H1 (cell line): ENCODE measurements around the gene TCL1A. TPM values are rescaled to one million over a fixed set of nuclear protein-coding genes. Genes with fewer than 3 reads are reported as not detected.

Experiments
- CTCF ChIA-PET: fragments of 300-600 bp; sonication (Branson Sonifier 250); formaldehyde crosslinking; loops from one replicate; lab custom pipeline; 2021; ENCODE audit not compliant: partially characterized antibody; lab: Charles Lee
- POLR2A ChIA-PET: fragments of 300-600 bp; sonication (Branson Sonifier 250); formaldehyde crosslinking; loops from one replicate; lab custom pipeline; 2021; ENCODE audit warnings: inconsistent platforms; ENCODE audit not compliant: partially characterized antibody; lab: Charles Lee
- DNase-seq, 2 experiments: peaks; one replicate each; pipeline versions ENCODE4 v3.0.0 to v3.0.0-alpha.2; 2010 to 2022; ENCODE audit warnings: low spot score in 2 of 2, low read depth in 1 of 2, mixed read lengths in 1 of 2
- FAIRE-seq: peaks from 2 replicates; lab custom pipeline; 2011; peaks lifted over from hg19 to GRCh38; lab: Jason Lieb, UNC
- H2AFZ ChIP-seq: 2 replicates; pipeline ENCODE4 v1.8.1; 2012; ENCODE audit warnings: low read length, inconsistent platforms
- H2AK5ac ChIP-seq: 2 replicates; pipeline ENCODE4 v1.6.1; 2013; ENCODE audit warnings: low read depth, low read length
- H2BK120ac ChIP-seq: replicated peaks from 2 replicates; pipeline ENCODE3; 2013; ENCODE audit warnings: low read depth, low read length, inconsistent platforms
- H2BK12ac ChIP-seq: 2 replicates; pipeline ENCODE4 v1.6.1; 2013; ENCODE audit warnings: low read depth, low read length
- H2BK15ac ChIP-seq: 2 replicates; pipeline ENCODE4 v1.6.1; 2013; ENCODE audit warnings: low read length
- H2BK20ac ChIP-seq: 2 replicates; pipeline ENCODE4 v1.6.1; 2013; ENCODE audit warnings: low read length
- H2BK5ac ChIP-seq: 2 replicates; pipeline ENCODE4 v1.6.1; 2013; ENCODE audit warnings: low read depth, low read length
- H3K14ac ChIP-seq: 2 replicates; pipeline ENCODE4 v1.6.1; 2013; ENCODE audit warnings: inconsistent platforms; ENCODE audit not compliant: insufficient read length
- H3K18ac ChIP-seq: 2 replicates; pipeline ENCODE4 v1.6.1; 2013; ENCODE audit warnings: low read length; ENCODE audit errors: extremely low read depth
- H3K23ac ChIP-seq: 2 replicates; pipeline ENCODE4 v1.6.1; 2013; ENCODE audit warnings: inconsistent platforms; ENCODE audit not compliant: insufficient read length
- H3K23me2 ChIP-seq: 2 replicates; pipeline ENCODE4 v1.6.1; 2013; ENCODE audit warnings: low read depth, low read length
- H3K27ac ChIP-seq: 2 replicates; pipeline ENCODE4 v1.6.1; 2011; ENCODE audit warnings: low read depth, low read length, inconsistent platforms
- H3K27me3 ChIP-seq, 4 experiments: replicated peaks in 1 of 4; 1 replicate in 1 of 4; 2 replicates in 3 of 4; pipeline versions ENCODE4 v1.6.1 to v1.8.1; 2011 to 2013; ENCODE audit warnings: low read length in 3 of 4, mild to moderate bottlenecking in 3 of 4, inconsistent platforms in 2 of 4, mixed read lengths in 2 of 4, moderate library complexity in 1 of 4; ENCODE audit not compliant: control insufficient read depth in 3 of 4, insufficient read depth in 3 of 4; ENCODE audit errors: extremely low read depth in 1 of 4
- H3K36me3 ChIP-seq, 4 experiments: 2 replicates each; pipeline versions ENCODE4 v1.6.1 to v1.8.1; 2011 to 2013; ENCODE audit warnings: mild to moderate bottlenecking in 4 of 4, low read length in 3 of 4, moderate library complexity in 2 of 4, control low read depth in 1 of 4, inconsistent platforms in 1 of 4; ENCODE audit not compliant: insufficient read depth in 4 of 4, control insufficient read depth in 2 of 4
- H3K4ac ChIP-seq: replicated peaks from 2 replicates; pipeline ENCODE3; 2013; ENCODE audit warnings: low read length, low read depth, mixed read lengths, inconsistent platforms; ENCODE audit not compliant: insufficient read length
- H3K4me1 ChIP-seq, 4 experiments: replicated peaks in 1 of 4; 1 replicate in 1 of 4; 2 replicates in 3 of 4; pipeline versions ENCODE4 v1.6.1 to v1.8.1; 2011 to 2013; ENCODE audit warnings: low read length in 3 of 4, inconsistent platforms in 2 of 4, mixed read lengths in 1 of 4; ENCODE audit not compliant: insufficient read depth in 4 of 4, control insufficient read depth in 3 of 4
- H3K4me2 ChIP-seq, 2 experiments: 2 replicates each; pipeline versions ENCODE4 v1.6.1 to v1.8.1; 2011 to 2013; ENCODE audit warnings: low read depth in 2 of 2, low read length in 2 of 2, control low read depth in 1 of 2, inconsistent platforms in 1 of 2, mild to moderate bottlenecking in 1 of 2; ENCODE audit not compliant: insufficient read depth in 1 of 2
- H3K4me3 ChIP-seq, 4 experiments: fragments of 200-600, 300-600 bp in 1 of 4; sonication (generic), shearing (Covaris generic), sonication (Bioruptor Twin) in 1 of 4; 2 replicates each; pipeline versions ENCODE4 v1.5.1 to v1.8.1; 2011 to 2016; ENCODE audit warnings: low read length in 4 of 4, low read depth in 3 of 4, control low read depth in 2 of 4, inconsistent platforms in 2 of 4, mild to moderate bottlenecking in 2 of 4, mixed read lengths in 1 of 4, moderate library complexity in 1 of 4; ENCODE audit not compliant: insufficient read depth in 2 of 4; ENCODE audit errors: extremely low read depth in 1 of 4
- H3K56ac ChIP-seq: replicated peaks from 2 replicates; pipeline ENCODE3; 2013; ENCODE audit warnings: low read depth, mild to moderate bottlenecking, mixed read lengths, low read length, inconsistent platforms; ENCODE audit not compliant: insufficient read length
- H3K79me1 ChIP-seq: 2 replicates; pipeline ENCODE4 v1.6.1; 2013; ENCODE audit warnings: low read depth, low read length, control low read depth
- H3K79me2 ChIP-seq, 2 experiments: 2 replicates each; pipeline versions ENCODE4 v1.6.1 to v1.8.1; 2012 to 2013; ENCODE audit warnings: low read length in 2 of 2, mild to moderate bottlenecking in 2 of 2, inconsistent platforms in 1 of 2; ENCODE audit not compliant: insufficient read depth in 2 of 2, control insufficient read depth in 1 of 2
- H3K9ac ChIP-seq, 4 experiments: replicated peaks in 1 of 4; 1 replicate in 1 of 4; 2 replicates in 3 of 4; pipeline versions ENCODE4 v1.6.1 to v1.8.1; 2011 to 2013; ENCODE audit warnings: low read depth in 3 of 4, low read length in 3 of 4, control low read depth in 2 of 4, mild to moderate bottlenecking in 2 of 4, moderate library complexity in 2 of 4, inconsistent platforms in 1 of 4; ENCODE audit errors: extremely low read depth in 1 of 4
- H3K9me3 ChIP-seq, 2 experiments: 2 replicates each; pipeline versions ENCODE4 v1.6.1 to v1.8.1; 2012 to 2013; ENCODE audit warnings: mild to moderate bottlenecking in 2 of 2, moderate library complexity in 2 of 2, control low read depth in 1 of 2, inconsistent platforms in 1 of 2, low read depth in 1 of 2, low read length in 1 of 2, mixed read lengths in 1 of 2; ENCODE audit not compliant: insufficient read depth in 2 of 2
- H4K20me1 ChIP-seq, 2 experiments: replicated peaks in 1 of 2; 2 replicates each; pipeline versions ENCODE3 to v1.8.1; 2011 to 2013; ENCODE audit warnings: inconsistent platforms in 2 of 2, low read length in 2 of 2, mild to moderate bottlenecking in 1 of 2; ENCODE audit not compliant: insufficient read depth in 2 of 2, control insufficient read depth in 1 of 2
- H4K5ac ChIP-seq: 2 replicates; pipeline ENCODE4 v1.6.1; 2013; ENCODE audit warnings: low read length, low read depth, mixed read lengths, inconsistent platforms; ENCODE audit not compliant: insufficient read length
- H4K8ac ChIP-seq: 2 replicates; pipeline ENCODE4 v1.8.0; 2013; ENCODE audit warnings: mild to moderate bottlenecking, moderate library complexity, low read length, inconsistent platforms; ENCODE audit not compliant: insufficient read depth; ENCODE audit errors: extremely low read depth
- H4K91ac ChIP-seq: replicated peaks from 2 replicates; pipeline ENCODE3; 2013; ENCODE audit warnings: low read length, mixed read lengths, inconsistent platforms; ENCODE audit not compliant: insufficient read length
- YY1 ChIP-seq: IDR thresholded peaks from 2 replicates; pipeline ENCODE4 v1.6.1; 2011; ENCODE audit warnings: low read depth, mild to moderate bottlenecking, low read length
- WGBS, 2 experiments: shearing (Covaris generic) in 1 of 2; methylation state at CpG; one replicate each; pipeline versions ENCODE4 v1.1.6 to v1.1.7; 2013 to 2015; ENCODE audit warnings: low lambda C conversion rate in 2 of 2, mixed read lengths in 2 of 2, inconsistent platforms in 1 of 2, low coverage in 1 of 2, missing lambda C conversion rate in 1 of 2; ENCODE audit not compliant: insufficient replicate concordance in 2 of 2, insufficient coverage in 1 of 2, insufficient read length in 1 of 2; ENCODE audit errors: extremely low coverage in 1 of 2, missing lambda C conversion rate in 1 of 2; 5-methylcytosine and 5-hydroxymethylcytosine counted together
- polyA plus RNA-seq, 7 experiments: library from polyadenylated mRNA; depleted of rRNA in 3 of 7; stranded (reverse) in 5 of 7; unstranded in 2 of 7; fragments of >200 nt in 5 of 7; fragments of 200-250 nt in 2 of 7; gene quantifications; 1 replicate in 5 of 7; 2 replicates in 1 of 7; 4 replicates in 1 of 7; pipeline versions ENCODE4 v1.2.1 to v1.2.3, GENCODE V29; 2011 to 2013; ENCODE audit warnings: missing spikeins in 2 of 7, mixed read lengths in 2 of 7
- total RNA-seq: library from RNA; stranded (reverse); fragmentation: NEBNext Ultra II Directional; extraction: Animal tissue kit (Norgen Biotek cat#: 25700); gene quantifications from 2 replicates; pipeline ENCODE4 v1.2.1, GENCODE V29; 2021

The TCL1A gene
- total and polyA plus RNA-seq, 2 of the 8 experiments (the other 6 are each of a cell fraction or from before 2014, with no cell fraction given), result 0.35 to 7.6 TPM

- no peak overlapping the region for H3K9ac ChIP-seq
- H4K20me1 ChIP-seq, result peaks cover 1 to 3% of the 10 kb centered on the region in 2 experiments
- FAIRE-seq (peak; percentile 57), DNase-seq (no peak)
- no peak overlapping the region for H2AK5ac ChIP-seq
- H2BK5ac ChIP-seq, result no peak overlapping the region
- no peak overlapping the region for H3K4ac ChIP-seq
- H3K23me2 ChIP-seq, result no peaks in the 10 kb centered on the region
- POLR2A ChIA-PET, result no interaction called here
- H3K79me1 ChIP-seq, result no peaks in the 10 kb centered on the region
- peaks cover 4 to 17% (median 13%) of the 10 kb centered on the region in 4 experiments for H3K4me1 ChIP-seq
- no peak overlapping the region for H4K91ac ChIP-seq
- H3K9me3 ChIP-seq, result no peaks in the 10 kb centered on the region
- peaks cover 30 to 77% (median 62%) of the 10 kb centered on the region in 4 experiments for H3K27me3 ChIP-seq
- no peak overlapping the region for H4K5ac ChIP-seq
- no peak overlapping the region for H3K23ac ChIP-seq
- peak overlapping the region in 1 of 4 experiments; percentile 39; a peak in 1 of 8 replicates for H3K4me3 ChIP-seq
- no peak overlapping the region for H3K18ac ChIP-seq
- H2BK20ac ChIP-seq, result no peak overlapping the region
- H2AFZ ChIP-seq, result no peak overlapping the region
- no peak overlapping the region for H4K8ac ChIP-seq
- peak overlapping the region; percentile 21 to 50; a peak in 3 of 4 replicates for H3K4me2 ChIP-seq
- H2BK12ac ChIP-seq, result no peak overlapping the region
- H3K36me3 ChIP-seq, result no peaks in the 10 kb centered on the region
- H2BK120ac ChIP-seq, result no peak overlapping the region
- no peak for TF ChIP-seq YY1
- H3K56ac ChIP-seq, result no peak overlapping the region
- H3K14ac ChIP-seq, result no peak overlapping the region
- WGBS, 2 experiments, result 37% methylated on average over 4 of the region's 4 CpGs; no CpG with 5 or more reads in 1 of the 2 experiments
- no peaks in the 10 kb centered on the region for H3K79me2 ChIP-seq
- no peak overlapping the region for H2BK15ac ChIP-seq
- CTCF ChIA-PET, result interaction anchor here (1.0 to 1.4 kb wide), 3 partner anchors 12 to 135 kb away, joined by 3 to 5 read pairs (median 5); no protein-coding TSS in a partner anchor
- no peak overlapping the region for H3K27ac ChIP-seq
Observed at GRCh38 chr14:95701846-95702221, 12.1 kb downstream of the TCL1A start.
